ENCODE data around the gene PRR30.

- TF ChIP-seq NFIC (IDR thresholded peaks at IDR 0.05; ENCODE audit: borderline replicate concordance) (no peak), CTCF (IDR thresholded peaks at IDR 0.05) (no peak), RAD21 (IDR thresholded peaks at IDR 0.05; ENCODE audit: low read length) (no peak), REST (IDR thresholded peaks at IDR 0.05; ENCODE audit: low read depth, low read length) (no peak), EP300 (IDR thresholded peaks at IDR 0.05; ENCODE audit: borderline replicate concordance in 1 of 2, low read depth in 1 of 2, low read length in 1 of 2) (no peak), GABPA (IDR thresholded peaks at IDR 0.05; ENCODE audit: low read depth) (no peak)
Observed at GRCh38 chr2:27126252-27126710, 12.9 kb downstream of the PRR30 start.

Data from SK-N-SH (cell line).